NCI-H226 (cell line): ENCODE measurements around the gene ATXN7.
A peak's percentile ranks its signal among the peaks of the same experiment; 100 is the strongest.

Experiments
- DNase-seq: peaks from one replicate; pipeline ENCODE4 v3.0.0-alpha.2; 2015

ATXN7 gene

DNA sequence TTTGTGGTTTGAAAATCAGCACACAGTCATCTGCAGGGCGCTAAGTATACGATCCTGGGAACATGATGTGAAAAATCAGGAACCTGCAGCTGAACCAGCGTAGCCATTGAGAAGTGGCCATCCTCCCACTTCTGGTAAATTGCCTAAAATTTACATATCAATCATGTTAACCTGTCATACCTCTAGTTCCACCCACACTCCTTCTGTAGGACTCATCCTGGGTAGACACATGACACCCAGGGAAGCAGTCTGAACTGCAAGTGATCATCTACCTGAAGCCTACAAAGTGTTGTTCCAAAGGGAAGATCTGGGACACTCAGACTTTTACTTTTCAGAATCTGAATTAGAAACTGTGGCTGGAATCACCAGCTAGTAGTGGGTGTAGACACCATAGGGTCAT, 165.1 kb downstream of the ATXN7 start:
- DNase-seq, result no peak

DNA sequence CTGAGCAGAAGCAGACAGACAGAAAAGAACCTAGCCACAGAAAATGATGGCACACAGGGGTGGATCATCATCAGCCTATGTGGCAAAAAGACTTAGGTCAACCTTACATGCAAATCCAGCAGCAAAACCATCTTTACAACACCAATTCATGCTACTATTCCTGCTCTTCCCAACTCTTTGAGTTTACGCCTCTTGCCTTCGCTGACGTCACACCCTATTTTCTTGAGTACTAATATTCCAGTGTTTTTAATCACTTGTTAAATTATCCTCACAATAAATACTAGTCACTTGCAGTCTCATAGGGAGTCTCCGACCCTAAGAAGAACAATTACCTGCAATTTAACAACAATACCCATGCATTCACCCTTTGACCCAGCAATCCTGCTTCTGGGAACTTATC, 165.6 kb downstream of the ATXN7 start:
- no peak for DNase-seq

DNA sequence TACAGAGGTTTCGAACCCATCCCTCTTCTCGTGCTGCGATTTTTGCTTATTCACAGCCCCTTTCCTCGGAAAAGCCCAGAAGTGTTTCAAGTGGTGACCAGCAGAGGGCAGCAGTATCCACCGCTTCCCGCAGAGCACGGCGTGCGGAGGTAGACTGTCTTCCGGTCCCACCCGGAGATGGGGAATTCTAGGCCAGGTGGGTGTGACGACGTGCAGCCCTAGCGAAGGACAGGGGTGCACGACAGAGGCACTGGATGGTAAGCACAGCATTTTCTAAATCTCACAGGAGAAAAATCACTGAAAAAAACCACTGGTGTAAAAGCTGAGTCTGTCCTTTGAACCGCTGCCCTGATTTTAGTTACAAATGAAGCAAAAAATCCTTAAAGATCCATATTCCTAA, 167.1 kb downstream of the ATXN7 start:
- peak; percentile 41 for DNase-seq

GRCh38 chr3:64031540-64032508, 168.2 kb downstream of the ATXN7 start:
- no peak for DNase-seq

DNA sequence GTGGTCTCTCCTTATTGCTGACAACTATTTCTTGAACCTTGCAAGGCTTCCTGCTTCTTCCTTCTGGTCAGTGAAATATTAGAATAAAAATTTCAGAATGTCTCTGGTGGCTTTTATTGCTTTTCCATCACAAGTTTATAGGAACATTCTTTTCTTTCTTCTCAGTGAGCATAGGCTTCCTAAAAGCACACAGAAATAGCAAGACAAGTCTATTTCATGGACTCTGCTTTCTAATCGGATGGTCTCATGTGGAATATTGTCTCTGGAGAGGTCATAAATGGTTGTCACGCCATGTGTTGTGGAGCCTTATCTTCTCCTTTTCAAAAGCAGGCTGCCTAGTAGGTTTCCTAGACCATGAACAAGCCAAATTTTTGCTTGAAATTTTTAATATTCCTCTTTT, 169.4 kb downstream of the ATXN7 start:
- DNase-seq, result no peak

GRCh38 chr3:64037084-64037483, 173.4 kb downstream of the ATXN7 start:
- DNase-seq, result no peak

DNA sequence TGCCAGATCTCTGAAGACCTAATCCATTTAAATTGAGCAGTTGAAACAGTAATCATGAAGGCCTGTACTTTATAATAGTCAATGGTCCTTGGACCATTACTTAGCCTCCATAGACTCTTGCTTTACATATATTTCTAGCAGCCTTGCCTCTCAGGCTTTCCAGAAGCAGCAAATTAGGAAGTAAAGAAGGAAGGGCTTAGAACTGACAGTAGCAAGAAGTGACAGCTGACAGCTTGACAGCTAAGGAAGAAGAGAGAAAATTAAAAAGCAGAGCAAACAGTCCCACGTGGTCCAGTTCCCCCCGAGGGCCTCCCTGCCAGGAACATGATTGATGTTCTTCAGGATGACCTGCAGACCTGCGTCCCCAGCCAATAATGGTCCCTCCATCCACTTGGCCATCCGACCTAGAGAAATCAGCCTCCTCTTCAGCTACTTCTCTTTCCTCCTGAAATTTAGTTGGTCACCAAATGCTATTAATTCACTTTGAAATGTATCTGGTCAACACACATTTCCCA, 174.6 kb downstream of the ATXN7 start:
- DNase-seq, result no peak

- DNase-seq, result no peak
Measured at GRCh38 chr3:64039332-64039731, 175.7 kb downstream of the ATXN7 start.

- no peak for DNase-seq
Measured at GRCh38 chr3:64039981-64040733, 176.5 kb downstream of the ATXN7 start.

DNA sequence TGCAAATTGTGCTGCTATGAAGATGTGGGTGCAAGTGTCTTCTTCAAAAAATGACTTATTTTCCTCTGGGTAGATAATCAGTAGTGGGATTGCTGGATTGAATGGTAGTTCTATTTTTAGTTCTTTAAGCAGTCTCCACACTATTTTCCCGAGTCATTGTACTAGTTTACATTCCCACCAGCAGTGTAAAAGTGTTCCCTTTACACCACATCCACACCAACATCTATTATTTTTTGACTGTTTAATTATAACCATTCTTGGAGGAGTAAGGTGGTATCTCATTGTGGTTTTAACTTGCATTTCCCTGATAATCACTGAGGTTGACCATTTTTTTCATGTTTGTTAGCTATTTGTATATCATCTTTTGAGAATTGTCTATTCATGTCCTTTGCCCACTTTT, 179.3 kb downstream of the ATXN7 start:
- no peak for DNase-seq

DNA sequence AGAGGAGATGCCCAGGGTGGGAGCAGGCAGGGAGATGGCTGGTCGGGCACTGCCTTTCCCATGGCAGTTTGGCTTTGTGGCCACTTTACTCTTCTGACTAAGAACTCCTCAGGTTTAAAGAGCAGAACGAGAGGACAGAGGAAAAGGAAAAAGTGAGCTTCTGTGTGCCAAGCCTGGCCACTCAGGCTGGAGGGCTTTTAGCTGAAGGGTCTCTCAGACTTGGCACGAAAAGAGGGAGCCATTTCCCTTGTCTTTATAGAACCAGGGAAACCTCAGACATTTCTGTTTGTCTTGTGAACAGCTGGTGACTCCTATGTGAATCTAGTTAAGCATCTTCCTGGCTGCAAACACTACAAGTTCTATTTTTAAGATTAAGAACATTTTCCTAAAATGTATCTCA, 182.9 kb downstream of the ATXN7 start:
- DNase-seq, result no peak

- no peak for DNase-seq
Measured at GRCh38 chr3:64046996-64047594, 183.4 kb downstream of the ATXN7 start.

DNA sequence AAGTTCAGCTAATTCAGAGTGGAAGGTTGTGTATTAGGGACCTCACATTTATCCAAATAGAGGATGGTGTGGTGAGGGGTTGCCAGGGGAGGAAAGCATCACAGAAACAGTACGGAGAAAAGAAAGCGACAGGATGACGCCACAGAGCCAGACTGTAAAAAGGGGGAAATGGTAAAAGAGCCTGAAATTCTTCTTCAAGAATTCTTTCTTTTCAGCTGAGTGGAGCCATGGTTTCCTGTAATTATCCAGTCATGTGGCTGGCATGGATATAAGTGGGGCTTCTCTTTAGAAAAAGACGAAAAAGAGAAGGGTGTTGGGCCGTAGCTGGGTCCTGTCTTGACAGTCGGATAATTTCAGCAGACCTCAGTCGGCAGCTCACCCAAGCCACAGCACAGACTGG, 184.1 kb downstream of the ATXN7 start:
- no peak for DNase-seq

GRCh38 chr3:64048631-64049061, 185.0 kb downstream of the ATXN7 start:
- no peak for DNase-seq

GRCh38 chr3:64049136-64049535, 185.5 kb downstream of the ATXN7 start:
- DNase-seq, result peak; percentile 9

DNA sequence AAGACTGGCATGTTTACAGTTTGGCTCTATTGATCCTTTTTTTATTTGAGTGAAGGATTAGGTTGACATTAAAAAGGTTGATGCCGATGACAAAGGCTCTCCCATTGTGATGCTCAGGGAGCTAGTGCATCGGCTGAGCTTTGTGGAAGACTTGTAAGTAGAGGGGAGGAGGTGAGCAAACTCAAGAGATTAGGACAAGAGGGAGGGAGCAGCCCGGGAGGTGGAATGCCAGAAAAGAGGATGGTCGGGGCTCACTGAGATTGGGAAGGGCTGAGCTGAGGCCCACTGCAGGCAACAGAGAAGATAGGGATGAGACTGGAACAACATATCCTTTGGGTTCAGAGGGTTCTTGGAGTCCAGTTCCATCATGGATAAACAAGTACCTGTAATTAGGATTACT, 186.2 kb downstream of the ATXN7 start:
- DNase-seq, result no peak
